OCI-LY7 (cell line): Measurements from ENCODE around the gene MT1H. TPM values are rescaled to one million over a fixed set of nuclear protein-coding genes. Genes with fewer than 3 reads are reported as not detected.

ENCODE experiments used
- BruUV-seq: library from RNA; stranded (reverse); fragments of 400-500 nt; replicated peaks from 2 replicates; lab custom pipeline; 2021; lab: Mats Ljungman, UMichigan
- CTCF ChIA-PET: fragments of 300-600 bp; sonication (Branson Sonifier 250); formaldehyde crosslinking; loops from one replicate; lab custom pipeline; 2022; ENCODE audit warnings: antibody characterized with exemption; ENCODE audit not compliant: unreplicated experiment; lab: Charles Lee
- POLR2A ChIA-PET: fragments of 300-600 bp; sonication (Branson Sonifier 250); formaldehyde crosslinking; loops from one replicate; lab custom pipeline; 2022; ENCODE audit warnings: antibody characterized with exemption; lab: Charles Lee
- DNase-seq: peaks from one replicate; pipeline ENCODE4 v3.0.0-alpha.2; 2015; ENCODE audit warnings: low spot score
- H2AFZ ChIP-seq: fragments of 200-600 bp; sonication (generic), shearing (Covaris generic); 2 replicates; pipeline ENCODE4 v1.6.1; 2014; ENCODE audit warnings: mild to moderate bottlenecking, antibody characterized with exemption, low read length, moderate library complexity
- H3K27ac ChIP-seq: fragments of 200-600 bp; sonication (generic); 2 replicates; pipeline ENCODE4 v1.5.1; 2014; ENCODE audit warnings: mixed run types, low read depth, mild to moderate bottlenecking, moderate library complexity, low read length, inconsistent platforms; ENCODE audit not compliant: poor library complexity, severe bottlenecking
- H3K36me3 ChIP-seq: fragments of 200-600 bp; sonication (generic); 2 replicates; pipeline ENCODE4 v1.6.1; 2014; ENCODE audit warnings: mild to moderate bottlenecking, antibody characterized with exemption, low read length, moderate library complexity, mixed read lengths; ENCODE audit not compliant: insufficient read depth
- H3K4me1 ChIP-seq: fragments of 200-600 bp; sonication (generic); 2 replicates; pipeline ENCODE4 v1.5.1; 2014; ENCODE audit warnings: mild to moderate bottlenecking, low read length; ENCODE audit not compliant: insufficient read depth, poor library complexity, severe bottlenecking
- H3K4me2 ChIP-seq: fragments of 200-600 bp; sonication (generic); 2 replicates; pipeline ENCODE4 v1.6.1; 2014; ENCODE audit warnings: mild to moderate bottlenecking, low read length
- H3K4me3 ChIP-seq: fragments of 200-600 bp; sonication (generic); 2 replicates; pipeline ENCODE4 v1.5.1; 2014; ENCODE audit warnings: mild to moderate bottlenecking, low read depth, low read length; ENCODE audit not compliant: poor library complexity, severe bottlenecking
- H3K79me2 ChIP-seq: fragments of 200-600 bp; sonication (generic); 2 replicates; pipeline ENCODE4 v1.6.1; 2016; ENCODE audit warnings: low read depth, mild to moderate bottlenecking, low read length, moderate library complexity, mixed read lengths; ENCODE audit not compliant: insufficient read depth
- H3K9me2 ChIP-seq: fragments of 200-600 bp; sonication (generic); 2 replicates; pipeline ENCODE4 v1.6.1; 2016; ENCODE audit warnings: mild to moderate bottlenecking, low read length, mixed read lengths; ENCODE audit not compliant: insufficient read depth
- H3K9me3 ChIP-seq: fragments of 200-600 bp; sonication (generic); 2 replicates; pipeline ENCODE4 v1.6.1; 2014; ENCODE audit warnings: mild to moderate bottlenecking, mixed run types, low read length, mixed read lengths
- H4K20me1 ChIP-seq: fragments of 200-600 bp; sonication (generic); 2 replicates; pipeline ENCODE4 v1.6.1; 2014; ENCODE audit warnings: mild to moderate bottlenecking, antibody characterized with exemption, low read length, moderate library complexity, mixed read lengths; ENCODE audit not compliant: insufficient read depth
- CTCF ChIP-seq: fragments of 200-600 bp; sonication (generic); conservative IDR thresholded peaks from 2 replicates; pipeline ENCODE4 v1.5.1; 2014; ENCODE audit warnings: mild to moderate bottlenecking, antibody characterized with exemption, low read length, moderate library complexity, mixed read lengths
- EZH2phosphoT487 ChIP-seq: fragments of 200-600 bp; sonication (generic); IDR thresholded peaks from 2 replicates; pipeline ENCODE4 v1.6.1; 2018; ENCODE audit warnings: low read depth, borderline replicate concordance, mild to moderate bottlenecking, mixed run types, antibody characterized with exemption, low read length, moderate library complexity, mixed read lengths
- intact Hi-C: fragments of 100-400 bp; cut with micrococcal nuclease; formaldehyde crosslinking; loops from one replicate; pipeline ENCODE4 v1.10.0; 2022; ENCODE audit not compliant: unreplicated experiment
- total RNA-seq, 2 experiments: library from RNA; depleted of rRNA in 1 of 2; stranded (reverse); fragments of >200 nt in 1 of 2; shearing (Covaris generic) in 1 of 2; gene quantifications; 2 replicates each; pipeline ENCODE4 v1.2.3, GENCODE V29; 2014 to 2022

MT1H gene
- total RNA-seq, 2 experiments from 2014 or later: not detected

GRCh38 chr16:56649820-56650219 lies 19.8 kb upstream of the MT1H start:
- H3K9me2 ChIP-seq: no peaks in the 10 kb centered on the region
- no peak overlapping the region for H3K4me2 ChIP-seq
- intact Hi-C loops: no loop called here
- ChIA-PET POLR2A (no interaction called here), CTCF (no interaction called here)
- no peaks in the 10 kb centered on the region for H3K36me3 ChIP-seq
- H3K27ac ChIP-seq: no peak overlapping the region
- H3K4me1 ChIP-seq: peaks cover 6% of the 10 kb centered on the region
- H2AFZ ChIP-seq: no peak overlapping the region
- H4K20me1 ChIP-seq: no peaks in the 10 kb centered on the region
- no TSS peak for BruUV-seq
- TF ChIP-seq EZH2phosphoT487: no peak
- no peak for TF ChIP-seq CTCF
- no peaks in the 10 kb centered on the region for H3K79me2 ChIP-seq
- H3K4me3 ChIP-seq: no peak overlapping the region
- DNase-seq: no peak
- H3K9me3 ChIP-seq: no peaks in the 10 kb centered on the region

DNA sequence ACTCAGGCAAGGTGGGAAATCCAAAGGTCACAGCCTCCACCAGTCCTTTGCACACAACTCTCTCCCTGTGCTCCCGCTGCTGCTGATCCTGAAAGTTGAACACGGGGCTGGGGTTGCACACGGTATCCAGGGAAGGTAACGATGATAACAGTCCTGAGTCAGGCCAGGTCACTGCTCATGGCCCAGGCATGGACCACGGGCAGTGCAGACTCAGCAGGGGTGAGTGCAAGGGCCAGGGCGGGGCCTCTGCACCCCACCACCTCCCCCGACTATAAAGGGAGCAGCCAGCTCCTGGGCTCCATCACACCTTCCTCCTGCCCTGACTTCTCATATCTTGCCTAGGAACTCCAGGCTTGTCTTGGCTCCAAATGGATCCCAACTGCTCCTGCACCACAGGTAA lies 18.0 kb upstream of the MT1H start, which contains the start of gene MT1B:
TSS of gene MT1B (plus strand) at position 301 of the 400 bp plus-strand sequence. CDS start at position 369, 68 bp downstream.
- Histone ChIP-seq H3K4me2 (no peak within 1 kb of the TSS), H2AFZ (no peak within 1 kb of the TSS), H4K20me1 (no peaks in the 10 kb centered on the region), H3K4me1 (peaks cover 6% of the 10 kb centered on the region), H3K4me3 (no peak within 1 kb of the TSS), H3K9me3 (no peaks in the 10 kb centered on the region), H3K36me3 (no peaks in the 10 kb centered on the region), H3K27ac (no peak within 1 kb of the TSS), H3K9me2 (no peaks in the 10 kb centered on the region), H3K79me2 (no peaks in the 10 kb centered on the region)
- BruUV-seq: no TSS peak
- intact Hi-C loops: no loop called here
- no peak for DNase-seq
- CTCF ChIA-PET: no interaction called here
- TF ChIP-seq EZH2phosphoT487: no peak
- TF ChIP-seq CTCF: no peak
- POLR2A ChIA-PET: no interaction called here

DNA sequence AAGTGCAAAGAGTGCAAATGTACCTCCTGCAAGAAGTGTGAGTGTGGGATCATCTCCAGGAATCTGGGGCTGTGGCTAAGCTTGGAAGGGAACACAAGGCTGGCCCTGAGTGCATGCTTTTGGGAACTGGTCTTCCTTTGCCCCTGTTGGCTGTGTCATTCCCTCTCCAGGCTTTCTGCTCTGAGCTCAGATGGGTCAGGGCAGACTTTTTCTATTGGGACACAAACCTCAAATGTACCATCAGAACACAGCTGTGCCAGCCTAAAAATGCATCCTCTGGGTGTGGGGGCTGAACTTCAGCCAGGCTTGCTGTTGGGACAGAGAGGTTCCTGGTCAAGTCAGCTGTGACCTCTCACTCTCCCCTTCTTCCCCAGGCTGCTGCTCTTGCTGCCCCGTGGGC lies 17.0 kb upstream of the MT1H start:
- no peak overlapping the region for H3K4me2 ChIP-seq
- DNase-seq: no peak
- ChIA-PET POLR2A (no interaction called here), CTCF (no interaction called here)
- no peaks in the 10 kb centered on the region for H3K9me2 ChIP-seq
- no peak for TF ChIP-seq EZH2phosphoT487
- no peak for TF ChIP-seq CTCF
- no TSS peak for BruUV-seq
- H3K4me3 ChIP-seq: no peak overlapping the region
- no peak overlapping the region for H2AFZ ChIP-seq
- H3K79me2 ChIP-seq: no peaks in the 10 kb centered on the region
- H3K27ac ChIP-seq: no peak overlapping the region
- no peaks in the 10 kb centered on the region for H3K36me3 ChIP-seq
- H4K20me1 ChIP-seq: no peaks in the 10 kb centered on the region
- H3K9me3 ChIP-seq: no peaks in the 10 kb centered on the region
- intact Hi-C loops: no loop called here
- peaks cover 6% of the 10 kb centered on the region for H3K4me1 ChIP-seq
